ENCODE measurements around the gene SH3PXD2A. TPM values are rescaled to one million over a fixed set of nuclear protein-coding genes. Genes with fewer than 3 reads are reported as not detected.

Gene SH3PXD2A
- total RNA-seq, 4 donors from 2014 or later: 9.4 to 20.6 (median 11.2) TPM

DNA sequence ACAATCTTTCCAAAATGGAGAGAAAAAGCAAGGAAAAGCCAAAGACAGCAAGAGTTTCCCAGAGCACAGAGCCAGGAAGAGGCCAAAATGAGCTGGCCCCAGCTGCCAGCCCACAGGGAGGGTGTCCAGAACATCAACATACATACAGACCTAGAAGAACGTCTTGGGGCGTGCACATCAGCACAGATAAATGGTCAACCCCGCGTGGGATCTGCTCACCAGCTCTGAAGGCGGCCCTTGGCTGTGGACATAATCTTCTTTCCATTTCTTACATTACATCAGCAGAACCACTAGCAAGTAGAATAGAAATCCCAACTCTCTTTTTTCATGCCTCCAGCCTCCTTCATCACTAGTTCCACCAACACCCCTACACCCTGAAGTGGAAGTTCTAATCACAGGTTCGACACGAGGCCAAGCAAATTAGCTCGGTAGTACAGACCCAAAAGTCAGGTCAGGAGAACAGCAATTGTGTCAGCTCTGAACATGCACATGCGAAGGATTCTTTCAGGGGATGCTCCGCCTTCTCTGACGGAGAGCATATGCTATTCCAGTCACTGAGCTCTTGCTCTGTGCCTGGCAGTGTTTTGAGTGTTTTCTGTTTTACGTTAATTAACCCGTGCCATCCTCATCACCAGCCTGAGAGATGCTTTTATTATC is 16.4 kb downstream of the SH3PXD2A start:
- H3K4me1 ChIP-seq: peaks cover 2 to 34% of the 10 kb centered on the region in 2 donors
- DNase-seq: no peak

DNA sequence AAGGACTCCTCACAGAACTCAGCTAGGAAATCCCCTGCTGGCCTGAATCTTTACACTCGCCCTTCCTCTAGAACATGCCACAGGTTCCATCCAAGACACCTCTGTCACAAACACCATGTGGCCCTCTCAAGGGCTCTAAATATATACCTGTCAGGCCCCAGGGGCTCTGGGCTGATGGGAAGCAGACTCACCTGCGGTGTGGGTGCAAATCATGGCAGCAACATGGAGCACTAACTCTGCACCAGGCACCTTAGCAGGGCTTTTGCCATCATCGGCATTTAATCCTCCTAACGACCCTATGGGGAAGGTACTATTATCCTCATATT is 17.3 kb downstream of the SH3PXD2A start:
- WGBS, 2 donors: 83 to 95% methylated on average over 4 of the region's 4 CpGs
- Histone ChIP-seq H3K27ac (no peak overlapping the region), H3K4me3 (replicated peaks in 1 of 3) (no peak overlapping the region), H3K27me3 (no peaks in the 10 kb centered on the region), H3K4me1 (peaks cover 0 to 29% of the 10 kb centered on the region in 2 donors), H3K36me3 (no peaks in the 10 kb centered on the region), H3K9me3 (no peaks in the 10 kb centered on the region)
- TF ChIP-seq POLR2A (IDR thresholded peaks at IDR 0.05): no peak
- TF ChIP-seq, protein P1, sequence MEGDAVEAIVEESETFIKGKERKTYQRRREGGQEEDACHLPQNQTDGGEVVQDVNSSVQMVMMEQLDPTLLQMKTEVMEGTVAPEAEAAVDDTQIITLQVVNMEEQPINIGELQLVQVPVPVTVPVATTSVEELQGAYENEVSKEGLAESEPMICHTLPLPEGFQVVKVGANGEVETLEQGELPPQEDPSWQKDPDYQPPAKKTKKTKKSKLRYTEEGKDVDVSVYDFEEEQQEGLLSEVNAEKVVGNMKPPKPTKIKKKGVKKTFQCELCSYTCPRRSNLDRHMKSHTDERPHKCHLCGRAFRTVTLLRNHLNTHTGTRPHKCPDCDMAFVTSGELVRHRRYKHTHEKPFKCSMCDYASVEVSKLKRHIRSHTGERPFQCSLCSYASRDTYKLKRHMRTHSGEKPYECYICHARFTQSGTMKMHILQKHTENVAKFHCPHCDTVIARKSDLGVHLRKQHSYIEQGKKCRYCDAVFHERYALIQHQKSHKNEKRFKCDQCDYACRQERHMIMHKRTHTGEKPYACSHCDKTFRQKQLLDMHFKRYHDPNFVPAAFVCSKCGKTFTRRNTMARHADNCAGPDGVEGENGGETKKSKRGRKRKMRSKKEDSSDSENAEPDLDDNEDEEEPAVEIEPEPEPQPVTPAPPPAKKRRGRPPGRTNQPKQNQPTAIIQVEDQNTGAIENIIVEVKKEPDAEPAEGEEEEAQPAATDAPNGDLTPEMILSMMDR (IDR thresholded peaks at IDR 0.05): no peak
- no peak for DNase-seq
- intact Hi-C loops (cut with DNase I): no loop called here

More for the DNA sequence above, 16.4 kb downstream of the SH3PXD2A start:
- intact Hi-C loops (cut with DNase I): no loop called here
- 82 to 86% methylated on average over 13 of the region's 13 CpGs for WGBS, 2 donors
- Histone ChIP-seq H3K27me3 (no peaks in the 10 kb centered on the region), H3K4me3 (replicated peaks in 1 of 3) (no peak overlapping the region), H3K36me3 (no peaks in the 10 kb centered on the region), H3K27ac (no peak overlapping the region), H3K9me3 (no peaks in the 10 kb centered on the region)
- TF ChIP-seq POLR2A (IDR thresholded peaks at IDR 0.05): no peak
- TF ChIP-seq, protein P1 (IDR thresholded peaks at IDR 0.05): no peak

DNA sequence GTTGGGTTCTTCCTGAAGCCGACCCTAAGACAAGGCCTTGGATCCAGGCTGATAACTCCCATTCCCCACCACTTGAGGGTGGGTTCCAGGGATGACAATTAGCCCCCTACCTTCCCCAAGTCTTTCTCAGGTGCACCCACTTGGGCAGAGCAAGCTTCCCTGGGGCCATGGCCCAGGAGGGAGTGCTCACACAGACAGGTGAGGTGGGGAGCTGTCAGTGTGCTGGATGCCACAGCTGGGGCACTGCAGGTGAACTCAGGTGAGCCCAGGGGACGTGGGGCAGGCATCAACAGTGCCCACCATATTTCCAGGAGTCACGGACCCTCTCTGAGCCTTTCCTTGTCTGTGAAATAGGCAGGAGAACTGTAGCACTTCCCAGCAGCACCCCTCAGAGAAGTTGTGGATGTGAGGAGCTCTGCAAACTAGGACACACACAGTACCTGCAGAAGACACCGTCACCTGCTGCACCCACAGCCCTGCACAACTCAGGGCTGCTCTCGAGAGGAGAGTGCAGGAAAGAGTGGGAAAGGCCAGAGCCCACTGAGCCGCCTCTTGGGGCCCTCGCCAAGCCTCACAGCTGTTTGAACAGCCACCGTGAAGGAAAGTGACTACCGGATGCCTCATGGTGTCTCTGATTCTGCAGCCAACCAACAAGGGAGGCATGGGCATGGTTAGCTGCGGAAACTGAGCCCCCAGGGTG is 17.9 kb downstream of the SH3PXD2A start:
- WGBS, 2 donors: 76 to 78% methylated on average over 8 to 10 of the region's 10 CpGs
- DNase-seq: no peak
- Histone ChIP-seq H3K9me3 (no peaks in the 10 kb centered on the region), H3K4me1 (peaks cover 0 to 29% of the 10 kb centered on the region in 2 donors), H3K27me3 (no peaks in the 10 kb centered on the region), H3K27ac (no peak overlapping the region), H3K36me3 (no peaks in the 10 kb centered on the region), H3K4me3 (replicated peaks in 1 of 3) (no peak overlapping the region)
- intact Hi-C loops (cut with DNase I): no loop called here
- TF ChIP-seq, protein P1 (IDR thresholded peaks at IDR 0.05): no peak
- no peak for TF ChIP-seq POLR2A (IDR thresholded peaks at IDR 0.05)

DNA sequence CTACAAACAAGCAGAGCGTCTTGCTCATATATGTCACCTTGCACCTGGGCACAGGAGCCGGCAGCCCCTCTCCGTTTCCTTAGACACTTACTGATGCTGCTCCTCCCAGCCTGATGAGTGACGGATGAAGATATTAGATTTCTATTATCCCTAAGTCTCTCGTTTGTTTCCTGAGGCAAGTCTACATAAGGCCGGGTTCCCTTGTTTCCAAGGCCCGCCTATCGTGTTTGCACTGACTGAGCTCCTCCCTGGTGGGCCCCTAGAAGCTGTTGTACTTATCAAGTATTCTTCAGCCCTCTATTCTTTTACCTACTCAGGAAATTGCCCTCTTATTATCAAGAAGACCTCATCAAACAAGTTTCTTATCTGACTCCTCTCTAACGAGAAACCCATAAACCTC is 18.5 kb downstream of the SH3PXD2A start:
- Histone ChIP-seq H3K9me3 (no peaks in the 10 kb centered on the region), H3K4me3 (replicated peaks in 1 of 3) (no peak overlapping the region), H3K27ac (no peak overlapping the region), H3K27me3 (no peaks in the 10 kb centered on the region), H3K4me1 (peaks cover 0 to 29% of the 10 kb centered on the region in 2 donors), H3K36me3 (no peaks in the 10 kb centered on the region)
- DNase-seq: no peak
- intact Hi-C loops (cut with DNase I): no loop called here
- no peak for TF ChIP-seq POLR2A (IDR thresholded peaks at IDR 0.05)
- TF ChIP-seq, protein P1 (IDR thresholded peaks at IDR 0.05): no peak
- 80 to 83% methylated on average over 9 of the region's 9 CpGs for WGBS, 2 donors

DNA sequence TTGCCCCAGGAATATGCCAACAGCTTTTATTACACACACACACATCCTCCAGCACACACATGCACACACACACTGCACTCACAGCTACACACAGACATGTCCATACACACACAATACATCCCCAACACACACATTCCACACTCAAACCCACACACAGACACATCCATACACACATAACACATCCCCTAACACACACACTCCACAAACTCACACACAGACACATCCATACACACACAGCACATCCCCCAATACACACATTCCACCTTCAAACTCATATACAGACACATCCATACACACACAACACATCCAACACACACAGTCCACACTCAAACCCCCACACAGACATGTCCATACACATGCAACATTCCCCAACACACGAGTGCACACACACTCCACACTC is 19.1 kb downstream of the SH3PXD2A start:
- no peaks in the 10 kb centered on the region for H3K9me3 ChIP-seq
- no peak overlapping the region for H3K4me3 ChIP-seq (replicated peaks in 1 of 3)
- intact Hi-C loops (cut with DNase I): no loop called here
- WGBS, 2 donors: 81 to 83% methylated on average over 1 of the region's 1 CpG
- no peak for DNase-seq
- peaks cover 0 to 29% of the 10 kb centered on the region in 2 donors for H3K4me1 ChIP-seq
- H3K36me3 ChIP-seq: no peaks in the 10 kb centered on the region
- TF ChIP-seq, protein P1 (IDR thresholded peaks at IDR 0.05): no peak
- no peak for TF ChIP-seq POLR2A (IDR thresholded peaks at IDR 0.05)
- H3K27me3 ChIP-seq: no peaks in the 10 kb centered on the region
- H3K27ac ChIP-seq: no peak overlapping the region
